Mammary epithelial cell (primary cell): ENCODE data around the gene FKBP5.

Source experiments
- EZH2 ChIP-seq: IDR thresholded peaks from 2 replicates; pipeline ENCODE4 v1.6.1; 2012; ENCODE audit warnings: low read length, inconsistent platforms, borderline replicate concordance
- TF ChIP-seq, protein P1 (sequence below), 2 donors: IDR thresholded peaks in 1 of 2; conservative IDR thresholded peaks in 1 of 2; 2 replicates each; pipeline ENCODE4 v1.5.1; 2011 to 2012; ENCODE audit warnings: inconsistent platforms in 2 of 2, low read length in 2 of 2, mild to moderate bottlenecking in 2 of 2, control low read depth in 1 of 2, low read depth in 1 of 2; ENCODE audit not compliant: insufficient read depth in 1 of 2; ENCODE audit errors: extremely low read depth in 1 of 2

DNA sequence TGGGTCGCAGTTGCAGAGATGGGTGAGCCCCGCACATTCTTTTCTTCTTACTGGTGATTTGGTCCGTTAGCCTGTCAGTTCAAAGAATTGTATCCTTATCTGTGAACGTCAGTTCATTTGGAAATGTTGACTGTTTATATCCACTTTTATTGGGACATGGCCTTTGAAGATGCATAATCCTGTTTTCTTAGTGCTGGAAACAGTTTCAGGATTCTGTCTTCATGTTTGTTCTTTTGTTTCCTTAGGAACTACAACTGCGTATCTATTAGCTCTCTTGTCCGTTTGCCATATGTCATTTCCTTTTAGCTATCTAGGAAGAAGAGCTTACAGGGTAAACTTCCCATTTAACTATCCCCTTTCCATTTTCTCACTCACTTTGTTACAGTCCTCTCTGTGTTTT lies 141.0 kb downstream of the FKBP5 start:
- TF ChIP-seq, protein P1, sequence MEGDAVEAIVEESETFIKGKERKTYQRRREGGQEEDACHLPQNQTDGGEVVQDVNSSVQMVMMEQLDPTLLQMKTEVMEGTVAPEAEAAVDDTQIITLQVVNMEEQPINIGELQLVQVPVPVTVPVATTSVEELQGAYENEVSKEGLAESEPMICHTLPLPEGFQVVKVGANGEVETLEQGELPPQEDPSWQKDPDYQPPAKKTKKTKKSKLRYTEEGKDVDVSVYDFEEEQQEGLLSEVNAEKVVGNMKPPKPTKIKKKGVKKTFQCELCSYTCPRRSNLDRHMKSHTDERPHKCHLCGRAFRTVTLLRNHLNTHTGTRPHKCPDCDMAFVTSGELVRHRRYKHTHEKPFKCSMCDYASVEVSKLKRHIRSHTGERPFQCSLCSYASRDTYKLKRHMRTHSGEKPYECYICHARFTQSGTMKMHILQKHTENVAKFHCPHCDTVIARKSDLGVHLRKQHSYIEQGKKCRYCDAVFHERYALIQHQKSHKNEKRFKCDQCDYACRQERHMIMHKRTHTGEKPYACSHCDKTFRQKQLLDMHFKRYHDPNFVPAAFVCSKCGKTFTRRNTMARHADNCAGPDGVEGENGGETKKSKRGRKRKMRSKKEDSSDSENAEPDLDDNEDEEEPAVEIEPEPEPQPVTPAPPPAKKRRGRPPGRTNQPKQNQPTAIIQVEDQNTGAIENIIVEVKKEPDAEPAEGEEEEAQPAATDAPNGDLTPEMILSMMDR (conservative IDR thresholded peaks at IDR 0.05 in 1 of 2, IDR thresholded peaks at IDR 0.05 in 1 of 2; ENCODE audit: extremely low read depth in 1 of 2, insufficient read depth in 1 of 2, low read depth in 1 of 2, low read length in 2 of 2), result no peak
- no peak for TF ChIP-seq EZH2
